Nephron progenitor cell (in vitro differentiated cells): Measurements from ENCODE around the gene OTUD1.
A peak's percentile ranks its signal among the peaks of the same experiment; 100 is the strongest.
"Not testable (repeated sequence)": the region's sequence is repeated elsewhere in the genome, so short reads cannot be mapped to it uniquely, and the experiment has no call there.

ENCODE experiments used
- DNase-seq: peaks from one replicate; pipeline ENCODE4 v3.0.0; 2021
- H3K27ac Mint-ChIP-seq: 2 replicates; pipeline ENCODE4 v1.8.0; 2021; ENCODE audit warnings: mild to moderate bottlenecking, moderate library complexity, mixed read lengths
- H3K27me3 Mint-ChIP-seq: 2 replicates; pipeline ENCODE4 v1.8.0; 2021; ENCODE audit warnings: mild to moderate bottlenecking, low read depth, mixed read lengths; ENCODE audit not compliant: poor library complexity
- H3K36me3 Mint-ChIP-seq: 2 replicates; pipeline ENCODE4 v1.8.0; 2021; ENCODE audit warnings: low read depth, mixed read lengths
- H3K4me1 Mint-ChIP-seq: 2 replicates; pipeline ENCODE4 v1.8.0; 2021; ENCODE audit warnings: mixed read lengths
- H3K4me3 Mint-ChIP-seq: 2 replicates; pipeline ENCODE4 v1.8.0; 2021; ENCODE audit warnings: mild to moderate bottlenecking, moderate library complexity, mixed read lengths
- H3K9me3 Mint-ChIP-seq: 2 replicates; pipeline ENCODE4 v1.8.0; 2021; ENCODE audit warnings: mild to moderate bottlenecking, moderate library complexity, mixed read lengths
- CTCF ChIP-seq: fragments of 200-600 bp; sonication (generic); IDR thresholded peaks from 2 replicates; pipeline ENCODE4 v1.5.0; 2021; ENCODE audit warnings: antibody characterized with exemption

Gene OTUD1

GRCh38 chr10:23438547-23439451, at the start of gene OTUD1:
OTUD1 (plus strand) TSS chr10:23439075; CDS start chr10:23439458, 383 bp downstream.
- no peaks in the 10 kb centered on the region for H3K9me3 Mint-ChIP-seq
- H3K36me3 Mint-ChIP-seq = no peaks in the 10 kb centered on the region
- peak within 1 kb of the TSS; percentile 64 for H3K27ac Mint-ChIP-seq
- peak; percentile 97 for DNase-seq
- peaks cover 25% of the 10 kb centered on the region for H3K4me1 Mint-ChIP-seq
- no peak for TF ChIP-seq CTCF
- H3K4me3 Mint-ChIP-seq = peak within 1 kb of the TSS; percentile 81
- H3K27me3 Mint-ChIP-seq = peaks cover 17% of the 10 kb centered on the region

- peaks cover 10% of the 10 kb centered on the region for H3K27me3 Mint-ChIP-seq
- H3K27ac Mint-ChIP-seq, H3K9me3 Mint-ChIP-seq, H3K4me1 Mint-ChIP-seq, H3K36me3 Mint-ChIP-seq, DNase-seq, H3K4me3 Mint-ChIP-seq: not testable (repeated sequence)
Observed at GRCh38 chr10:23390408-23390807, 48.5 kb upstream of the OTUD1 start.

- Mint-ChIP-seq H3K4me3 (no peak overlapping the region), H3K9me3 (no peaks in the 10 kb centered on the region), H3K27ac (no peak overlapping the region), H3K4me1 (no peaks in the 10 kb centered on the region), H3K27me3 (peaks cover 10% of the 10 kb centered on the region), H3K36me3 (no peaks in the 10 kb centered on the region)
- no peak for TF ChIP-seq CTCF
- no peak for DNase-seq
Observed at GRCh38 chr10:23390809-23391208, 48.1 kb upstream of the OTUD1 start.

GRCh38 chr10:23391821-23392220, 47.1 kb upstream of the OTUD1 start:
- Mint-ChIP-seq H3K4me1 (peaks cover 6% of the 10 kb centered on the region), H3K4me3 (no peak overlapping the region), H3K27ac (no peak overlapping the region), H3K27me3 (peaks cover 10% of the 10 kb centered on the region), H3K36me3 (no peaks in the 10 kb centered on the region), H3K9me3 (no peaks in the 10 kb centered on the region)
- no peak for DNase-seq
- TF ChIP-seq CTCF = no peak

GRCh38 chr10:23395017-23395416, 43.9 kb upstream of the OTUD1 start:
- no peak for TF ChIP-seq CTCF
- Mint-ChIP-seq H3K4me3 (no peak overlapping the region), H3K27ac (no peak overlapping the region), H3K9me3 (no peaks in the 10 kb centered on the region), H3K4me1 (peaks cover 6% of the 10 kb centered on the region), H3K27me3 (peaks cover 8% of the 10 kb centered on the region), H3K36me3 (no peaks in the 10 kb centered on the region)
- no peak for DNase-seq

GRCh38 chr10:23396695-23397094, 42.2 kb upstream of the OTUD1 start:
- H3K27me3 Mint-ChIP-seq = peaks cover 8% of the 10 kb centered on the region
- no peaks in the 10 kb centered on the region for H3K9me3 Mint-ChIP-seq
- peak overlapping the region; percentile 71 for H3K27ac Mint-ChIP-seq
- no peak overlapping the region for H3K4me3 Mint-ChIP-seq
- peaks cover 6% of the 10 kb centered on the region for H3K4me1 Mint-ChIP-seq
- no peaks in the 10 kb centered on the region for H3K36me3 Mint-ChIP-seq
- TF ChIP-seq CTCF = no peak
- DNase-seq = no peak
